Fibroblast of the aortic adventitia (primary cell): ENCODE data around the gene RAE1. TPM values are rescaled to one million over a fixed set of nuclear protein-coding genes. Genes with fewer than 3 reads are reported as not detected.

Experiments used
- small RNA-seq: library from RNA; depleted of rRNA; stranded (forward); fragments of <200 nt; gene quantifications from one replicate; pipeline ENCODE3, GENCODE V24; 2012
- total RNA-seq: library from RNA; depleted of rRNA; stranded (reverse); fragments of >200 nt; gene quantifications from 2 replicates; pipeline ENCODE4 v1.2.3, GENCODE V29; 2012; ENCODE audit warnings: low replicate concordance

The RAE1 gene
- total RNA-seq, 1 donor = 24.8 TPM

Small RNAs within 50 kb of the gene (small RNA-seq; reads per million reads assigned to genes)
- gene MIR4325 (not detected), gene RF00019 (not detected), gene RPL39P39 (not detected)

Other genes starting within 250 kb of the RAE1 start
- gene BMP7, start 84.6 kb upstream of the RAE1 start, total RNA-seq = not detected in 2 replicates
- not detected in 2 replicates for gene SPO11, start 21.5 kb upstream of the RAE1 start, total RNA-seq
- gene RBM38, start 40.1 kb downstream of the RAE1 start, total RNA-seq = 2.0 and 6.1 TPM in 2 replicates
- not detected in 2 replicates for gene CTCFL, start 173.9 kb downstream of the RAE1 start, total RNA-seq
- gene PCK1, start 209.9 kb downstream of the RAE1 start, total RNA-seq = not detected in 2 replicates